H1 (cell line): ENCODE data around the gene PREX1. TPM values are rescaled to one million over a fixed set of nuclear protein-coding genes. Genes with fewer than 3 reads are reported as not detected.

Experiments used
- CTCF ChIA-PET: fragments of 300-600 bp; sonication (Branson Sonifier 250); formaldehyde crosslinking; loops from one replicate; lab custom pipeline; 2021; ENCODE audit not compliant: partially characterized antibody; lab: Charles Lee
- POLR2A ChIA-PET: fragments of 300-600 bp; sonication (Branson Sonifier 250); formaldehyde crosslinking; loops from one replicate; lab custom pipeline; 2021; ENCODE audit warnings: inconsistent platforms; ENCODE audit not compliant: partially characterized antibody; lab: Charles Lee
- DNase-seq, 2 experiments: peaks; one replicate each; pipeline versions ENCODE4 v3.0.0 to v3.0.0-alpha.2; 2010 to 2022; ENCODE audit warnings: low spot score in 2 of 2, low read depth in 1 of 2, mixed read lengths in 1 of 2
- FAIRE-seq: peaks from 2 replicates; lab custom pipeline; 2011; peaks lifted over from hg19 to GRCh38; lab: Jason Lieb, UNC
- H2AFZ ChIP-seq: 2 replicates; pipeline ENCODE4 v1.8.1; 2012; ENCODE audit warnings: low read length, inconsistent platforms
- H2AK5ac ChIP-seq: 2 replicates; pipeline ENCODE4 v1.6.1; 2013; ENCODE audit warnings: low read depth, low read length
- H2BK120ac ChIP-seq: replicated peaks from 2 replicates; pipeline ENCODE3; 2013; ENCODE audit warnings: low read depth, low read length, inconsistent platforms
- H2BK12ac ChIP-seq: 2 replicates; pipeline ENCODE4 v1.6.1; 2013; ENCODE audit warnings: low read depth, low read length
- H2BK15ac ChIP-seq: 2 replicates; pipeline ENCODE4 v1.6.1; 2013; ENCODE audit warnings: low read length
- H2BK20ac ChIP-seq: 2 replicates; pipeline ENCODE4 v1.6.1; 2013; ENCODE audit warnings: low read length
- H2BK5ac ChIP-seq: 2 replicates; pipeline ENCODE4 v1.6.1; 2013; ENCODE audit warnings: low read depth, low read length
- H3K14ac ChIP-seq: 2 replicates; pipeline ENCODE4 v1.6.1; 2013; ENCODE audit warnings: inconsistent platforms; ENCODE audit not compliant: insufficient read length
- H3K18ac ChIP-seq: 2 replicates; pipeline ENCODE4 v1.6.1; 2013; ENCODE audit warnings: low read length; ENCODE audit errors: extremely low read depth
- H3K23ac ChIP-seq: 2 replicates; pipeline ENCODE4 v1.6.1; 2013; ENCODE audit warnings: inconsistent platforms; ENCODE audit not compliant: insufficient read length
- H3K23me2 ChIP-seq: 2 replicates; pipeline ENCODE4 v1.6.1; 2013; ENCODE audit warnings: low read depth, low read length
- H3K27ac ChIP-seq: 2 replicates; pipeline ENCODE4 v1.6.1; 2011; ENCODE audit warnings: low read depth, low read length, inconsistent platforms
- H3K27me3 ChIP-seq, 4 experiments: replicated peaks in 1 of 4; 1 replicate in 1 of 4; 2 replicates in 3 of 4; pipeline versions ENCODE4 v1.6.1 to v1.8.1; 2011 to 2013; ENCODE audit warnings: low read length in 3 of 4, mild to moderate bottlenecking in 3 of 4, inconsistent platforms in 2 of 4, mixed read lengths in 2 of 4, moderate library complexity in 1 of 4; ENCODE audit not compliant: control insufficient read depth in 3 of 4, insufficient read depth in 3 of 4; ENCODE audit errors: extremely low read depth in 1 of 4
- H3K36me3 ChIP-seq, 4 experiments: 2 replicates each; pipeline versions ENCODE4 v1.6.1 to v1.8.1; 2011 to 2013; ENCODE audit warnings: mild to moderate bottlenecking in 4 of 4, low read length in 3 of 4, moderate library complexity in 2 of 4, control low read depth in 1 of 4, inconsistent platforms in 1 of 4; ENCODE audit not compliant: insufficient read depth in 4 of 4, control insufficient read depth in 2 of 4
- H3K4ac ChIP-seq: replicated peaks from 2 replicates; pipeline ENCODE3; 2013; ENCODE audit warnings: low read length, low read depth, mixed read lengths, inconsistent platforms; ENCODE audit not compliant: insufficient read length
- H3K4me1 ChIP-seq, 4 experiments: replicated peaks in 1 of 4; 1 replicate in 1 of 4; 2 replicates in 3 of 4; pipeline versions ENCODE4 v1.6.1 to v1.8.1; 2011 to 2013; ENCODE audit warnings: low read length in 3 of 4, inconsistent platforms in 2 of 4, mixed read lengths in 1 of 4; ENCODE audit not compliant: insufficient read depth in 4 of 4, control insufficient read depth in 3 of 4
- H3K4me2 ChIP-seq, 2 experiments: 2 replicates each; pipeline versions ENCODE4 v1.6.1 to v1.8.1; 2011 to 2013; ENCODE audit warnings: low read depth in 2 of 2, low read length in 2 of 2, control low read depth in 1 of 2, inconsistent platforms in 1 of 2, mild to moderate bottlenecking in 1 of 2; ENCODE audit not compliant: insufficient read depth in 1 of 2
- H3K4me3 ChIP-seq, 4 experiments: fragments of 200-600, 300-600 bp in 1 of 4; sonication (generic), shearing (Covaris generic), sonication (Bioruptor Twin) in 1 of 4; 2 replicates each; pipeline versions ENCODE4 v1.5.1 to v1.8.1; 2011 to 2016; ENCODE audit warnings: low read length in 4 of 4, low read depth in 3 of 4, control low read depth in 2 of 4, inconsistent platforms in 2 of 4, mild to moderate bottlenecking in 2 of 4, mixed read lengths in 1 of 4, moderate library complexity in 1 of 4; ENCODE audit not compliant: insufficient read depth in 2 of 4; ENCODE audit errors: extremely low read depth in 1 of 4
- H3K56ac ChIP-seq: replicated peaks from 2 replicates; pipeline ENCODE3; 2013; ENCODE audit warnings: low read depth, mild to moderate bottlenecking, mixed read lengths, low read length, inconsistent platforms; ENCODE audit not compliant: insufficient read length
- H3K79me1 ChIP-seq: 2 replicates; pipeline ENCODE4 v1.6.1; 2013; ENCODE audit warnings: low read depth, low read length, control low read depth
- H3K79me2 ChIP-seq, 2 experiments: 2 replicates each; pipeline versions ENCODE4 v1.6.1 to v1.8.1; 2012 to 2013; ENCODE audit warnings: low read length in 2 of 2, mild to moderate bottlenecking in 2 of 2, inconsistent platforms in 1 of 2; ENCODE audit not compliant: insufficient read depth in 2 of 2, control insufficient read depth in 1 of 2
- H3K9ac ChIP-seq, 4 experiments: replicated peaks in 1 of 4; 1 replicate in 1 of 4; 2 replicates in 3 of 4; pipeline versions ENCODE4 v1.6.1 to v1.8.1; 2011 to 2013; ENCODE audit warnings: low read depth in 3 of 4, low read length in 3 of 4, control low read depth in 2 of 4, mild to moderate bottlenecking in 2 of 4, moderate library complexity in 2 of 4, inconsistent platforms in 1 of 4; ENCODE audit errors: extremely low read depth in 1 of 4
- H3K9me3 ChIP-seq, 2 experiments: 2 replicates each; pipeline versions ENCODE4 v1.6.1 to v1.8.1; 2012 to 2013; ENCODE audit warnings: mild to moderate bottlenecking in 2 of 2, moderate library complexity in 2 of 2, control low read depth in 1 of 2, inconsistent platforms in 1 of 2, low read depth in 1 of 2, low read length in 1 of 2, mixed read lengths in 1 of 2; ENCODE audit not compliant: insufficient read depth in 2 of 2
- H4K20me1 ChIP-seq, 2 experiments: replicated peaks in 1 of 2; 2 replicates each; pipeline versions ENCODE3 to v1.8.1; 2011 to 2013; ENCODE audit warnings: inconsistent platforms in 2 of 2, low read length in 2 of 2, mild to moderate bottlenecking in 1 of 2; ENCODE audit not compliant: insufficient read depth in 2 of 2, control insufficient read depth in 1 of 2
- H4K5ac ChIP-seq: 2 replicates; pipeline ENCODE4 v1.6.1; 2013; ENCODE audit warnings: low read length, low read depth, mixed read lengths, inconsistent platforms; ENCODE audit not compliant: insufficient read length
- H4K8ac ChIP-seq: 2 replicates; pipeline ENCODE4 v1.8.0; 2013; ENCODE audit warnings: mild to moderate bottlenecking, moderate library complexity, low read length, inconsistent platforms; ENCODE audit not compliant: insufficient read depth; ENCODE audit errors: extremely low read depth
- H4K91ac ChIP-seq: replicated peaks from 2 replicates; pipeline ENCODE3; 2013; ENCODE audit warnings: low read length, mixed read lengths, inconsistent platforms; ENCODE audit not compliant: insufficient read length
- BCL11A ChIP-seq, 2 experiments: IDR thresholded peaks; one replicate each; pipeline ENCODE4 v1.6.1; 2011; ENCODE audit warnings: low read depth in 2 of 2, low read length in 2 of 2, mild to moderate bottlenecking in 2 of 2
- CTCF ChIP-seq, 3 experiments: IDR thresholded peaks; 1 replicate in 2 of 3; 2 replicates in 1 of 3; pipeline versions ENCODE4 v1.5.1 to v1.6.1; 2011; ENCODE audit warnings: low read length in 3 of 3, mild to moderate bottlenecking in 3 of 3, inconsistent platforms in 2 of 3, low read depth in 1 of 3, moderate library complexity in 1 of 3; ENCODE audit not compliant: insufficient read depth in 1 of 3; ENCODE audit errors: control extremely low read depth in 1 of 3
- EZH2 ChIP-seq: fragments of 200-600 bp; sonication (generic); IDR thresholded peaks from 2 replicates; pipeline ENCODE4 v1.7.1; 2012; ENCODE audit warnings: low read depth, mild to moderate bottlenecking, moderate library complexity, low read length, inconsistent platforms; ENCODE audit not compliant: severe bottlenecking
- GTF2F1 ChIP-seq: IDR thresholded peaks from 2 replicates; pipeline ENCODE4 v1.6.1; 2012; ENCODE audit warnings: low read depth, low read length, improper control_type of control experiment, borderline replicate concordance
- KDM1A ChIP-seq: fragments of 200-600, 300-600 bp; sonication (generic); IDR thresholded peaks from 2 replicates; pipeline ENCODE4 v1.7.1; 2016; ENCODE audit warnings: mild to moderate bottlenecking, low read length, borderline replicate concordance
- MAFK ChIP-seq: IDR thresholded peaks from 2 replicates; pipeline ENCODE4 v1.6.1; 2012; ENCODE audit warnings: low read depth, mild to moderate bottlenecking, improper control_type of control experiment, low read length
- RAD21 ChIP-seq, 2 experiments: IDR thresholded peaks in 1 of 2; conservative IDR thresholded peaks in 1 of 2; 2 replicates each; pipeline ENCODE4 v1.6.1; 2011; ENCODE audit warnings: low read depth in 2 of 2, low read length in 2 of 2, improper control_type of control experiment in 1 of 2, inconsistent platforms in 1 of 2, mild to moderate bottlenecking in 1 of 2, moderate library complexity in 1 of 2
- RNF2 ChIP-seq: fragments of 200-900, 300-1000 bp; sonication (generic); IDR thresholded peaks from 2 replicates; pipeline ENCODE4 v1.7.1; 2016; ENCODE audit warnings: borderline replicate concordance, low read depth, mild to moderate bottlenecking, antibody characterized with exemption, low read length; ENCODE audit not compliant: poor library complexity, severe bottlenecking; ENCODE audit errors: missing control alignments
- SAP30 ChIP-seq: fragments of 300-600 bp; sonication (generic); IDR thresholded peaks from 2 replicates; pipeline ENCODE4 v1.7.1; 2012; ENCODE audit warnings: low read length, moderate library complexity, mild to moderate bottlenecking, inconsistent platforms; ENCODE audit not compliant: insufficient read depth, insufficient replicate concordance
- TEAD4 ChIP-seq: IDR thresholded peaks from 2 replicates; pipeline ENCODE4 v1.6.1; 2012; ENCODE audit warnings: low read depth, low read length, inconsistent platforms, mixed read lengths
- WGBS, 2 experiments: shearing (Covaris generic) in 1 of 2; methylation state at CpG; one replicate each; pipeline versions ENCODE4 v1.1.6 to v1.1.7; 2013 to 2015; ENCODE audit warnings: low lambda C conversion rate in 2 of 2, mixed read lengths in 2 of 2, inconsistent platforms in 1 of 2, low coverage in 1 of 2, missing lambda C conversion rate in 1 of 2; ENCODE audit not compliant: insufficient replicate concordance in 2 of 2, insufficient coverage in 1 of 2, insufficient read length in 1 of 2; ENCODE audit errors: extremely low coverage in 1 of 2, missing lambda C conversion rate in 1 of 2; 5-methylcytosine and 5-hydroxymethylcytosine counted together
- polyA plus RNA-seq, 7 experiments: library from polyadenylated mRNA; depleted of rRNA in 3 of 7; stranded (reverse) in 5 of 7; unstranded in 2 of 7; fragments of >200 nt in 5 of 7; fragments of 200-250 nt in 2 of 7; gene quantifications; 1 replicate in 5 of 7; 2 replicates in 1 of 7; 4 replicates in 1 of 7; pipeline versions ENCODE4 v1.2.1 to v1.2.3, GENCODE V29; 2011 to 2013; ENCODE audit warnings: missing spikeins in 2 of 7, mixed read lengths in 2 of 7
- total RNA-seq: library from RNA; stranded (reverse); fragmentation: NEBNext Ultra II Directional; extraction: Animal tissue kit (Norgen Biotek cat#: 25700); gene quantifications from 2 replicates; pipeline ENCODE4 v1.2.1, GENCODE V29; 2021

Gene PREX1
- total and polyA plus RNA-seq, 2 of the 8 experiments (the other 6 are each of a cell fraction or from before 2014, with no cell fraction given) = 10.7 to 12.8 TPM

DNA sequence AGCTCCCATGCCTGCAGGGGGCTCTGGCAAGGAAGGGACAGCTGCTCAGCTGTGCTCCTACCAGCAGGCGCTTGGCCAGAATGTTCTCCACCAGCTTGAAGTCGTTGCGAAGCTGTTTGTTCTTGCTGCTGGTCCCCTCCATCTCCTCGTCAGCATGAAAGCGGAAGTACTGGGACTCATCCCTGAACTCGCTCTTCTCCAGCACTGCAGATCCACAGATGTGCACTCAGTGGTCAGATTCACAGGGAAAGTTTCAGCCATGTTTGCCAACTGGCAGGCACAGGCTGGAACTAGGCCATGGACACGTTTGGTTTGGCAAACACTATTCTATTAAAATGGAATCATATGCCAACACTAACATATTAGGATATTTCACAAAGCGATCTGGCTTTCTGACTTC, 167.9 kb downstream of the PREX1 start:
- Histone ChIP-seq H2BK12ac (peak overlapping the region; percentile 29; the same call in 1 of the 2 replicates), H2BK5ac (no peak overlapping the region), H3K4me1 (no peaks in the 10 kb centered on the region; a peak in 1 of 7 replicates), H3K27me3 (no peaks in the 10 kb centered on the region), H4K20me1 (no peaks in the 10 kb centered on the region), H2AFZ (no peak overlapping the region), H3K4me3 (no peak overlapping the region), H2AK5ac (no peak overlapping the region), H3K4ac (no peak overlapping the region), H2BK120ac (no peak overlapping the region), H3K4me2 (no peak overlapping the region), H4K5ac (no peak overlapping the region), H3K23ac (no peak overlapping the region), H3K56ac (no peak overlapping the region), H3K9ac (no peak overlapping the region), H3K14ac (no peak overlapping the region), H2BK20ac (no peak overlapping the region), H4K91ac (no peak overlapping the region), H3K9me3 (0 out of 4 replicates have a peak, but pooled peaks cover 0 to 3% of the 10 kb centered on the region in 2 experiments), H3K36me3 (no peaks in the 10 kb centered on the region), H3K23me2 (no peaks in the 10 kb centered on the region; the same call in 1 of the 2 replicates), H3K79me2 (no peaks in the 10 kb centered on the region), H4K8ac (no peak overlapping the region), H3K18ac (no peak overlapping the region), H2BK15ac (no peak overlapping the region), H3K79me1 (no peaks in the 10 kb centered on the region), H3K27ac (no peak overlapping the region)
- ChIA-PET POLR2A (no interaction called here), CTCF (interaction anchor here (1.2 to 10.5 kb wide), 5 partner anchors 41 to 249 kb away, joined by 3 to 186 read pairs (median 4); no protein-coding TSS in a partner anchor)
- DNase-seq (no peak), FAIRE-seq (no peak)
- 86% methylated on average over 7 of the region's 8 CpGs; no CpG with 5 or more reads in 1 of the 2 experiments for WGBS, 2 experiments
- no peak for TF ChIP-seq TEAD4
- TF ChIP-seq SAP30 = no peak
- TF ChIP-seq MAFK = no peak
- no peak for TF ChIP-seq KDM1A
- no peak for TF ChIP-seq GTF2F1
- TF ChIP-seq BCL11A (IDR thresholded peaks at IDR 0.05; ENCODE audit: low read depth in 2 of 2, low read length in 2 of 2) = no peak
- no peak for TF ChIP-seq EZH2
- no peak for TF ChIP-seq RAD21 (IDR thresholded peaks at IDR 0.05 in 1 of 2, conservative IDR thresholded peaks at IDR 0.05 in 1 of 2; ENCODE audit: low read depth in 2 of 2, low read length in 2 of 2)
- TF ChIP-seq RNF2 = no peak
- TF ChIP-seq CTCF (IDR thresholded peaks at IDR 0.05; ENCODE audit: control extremely low read depth in 1 of 3, insufficient read depth in 1 of 3, low read depth in 1 of 3, low read length in 3 of 3) = no peak
